Astrocyte of the cerebellum (primary cell): ENCODE data around the gene NDE1.

Experiments
- DNase-seq: peaks from one replicate; pipeline ENCODE4 v3.0.0-alpha.2; 2011; ENCODE audit warnings: low read depth
- H3K4me3 ChIP-seq: 2 replicates; pipeline ENCODE4 v1.5.1; 2011; ENCODE audit warnings: mild to moderate bottlenecking, low read depth, low read length, moderate library complexity
- CTCF ChIP-seq: IDR thresholded peaks from 2 replicates; pipeline ENCODE4 v1.5.1; 2012; ENCODE audit warnings: low read length, low read depth, moderate library complexity, mild to moderate bottlenecking; ENCODE audit errors: missing control alignments
- in situ Hi-C: cut with HindIII; loops from 2 replicates; pipeline ENCODE4 v1.10.0; 2017; ENCODE audit warnings: low sequenced_read_pairs

The NDE1 gene

GRCh38 chr16:15611610-15612009 is 38.4 kb upstream of the NDE1 start:
- H3K4me3 ChIP-seq, result no peak overlapping the region
- DNase-seq, result no peak
- TF ChIP-seq CTCF, result no peak
- in situ Hi-C loops, result no loop called here

- DNase-seq, result no peak
- in situ Hi-C loops, result no loop called here
- no peak overlapping the region for H3K4me3 ChIP-seq
- no peak for TF ChIP-seq CTCF
These were observed 36.4 kb upstream of the NDE1 start for GRCh38 chr16:15613676-15614075.

GRCh38 chr16:15616012-15616411 is 34.0 kb upstream of the NDE1 start:
- no peak for DNase-seq
- no peak for TF ChIP-seq CTCF
- in situ Hi-C loops, result no loop called here
- no peak overlapping the region for H3K4me3 ChIP-seq

- in situ Hi-C loops, result no loop called here
- no peak for DNase-seq
- H3K4me3 ChIP-seq, result no peak overlapping the region
- no peak for TF ChIP-seq CTCF
These were observed 33.4 kb upstream of the NDE1 start for GRCh38 chr16:15616475-15617165.

- no peak for DNase-seq
- TF ChIP-seq CTCF, result no peak
- in situ Hi-C loops, result no loop called here
- no peak overlapping the region for H3K4me3 ChIP-seq
These were observed 32.1 kb upstream of the NDE1 start for GRCh38 chr16:15617901-15618300.

GRCh38 chr16:15618392-15618791 is 31.7 kb upstream of the NDE1 start:
- no peak for TF ChIP-seq CTCF
- in situ Hi-C loops, result no loop called here
- DNase-seq, result no peak
- no peak overlapping the region for H3K4me3 ChIP-seq
